Panc1 (cell line): ENCODE data around the gene PUS3.

Experiments used
- POLR2AphosphoS5 ChIP-seq: IDR thresholded peaks from 2 replicates; pipeline ENCODE4 v1.6.1; 2012; ENCODE audit warnings: mild to moderate bottlenecking, low read depth, low read length, moderate library complexity
- REST ChIP-seq, 2 experiments: IDR thresholded peaks; 2 replicates each; pipeline ENCODE4 v1.6.1; 2011 to 2012; ENCODE audit warnings: low read depth in 2 of 2, control low read depth in 1 of 2, low read length in 1 of 2, mild to moderate bottlenecking in 1 of 2, moderate library complexity in 1 of 2; ENCODE audit not compliant: insufficient read depth in 1 of 2
- TF ChIP-seq, protein P1 (sequence below): fragments of 450-650 bp; IDR thresholded peaks from 2 replicates; pipeline ENCODE4 v1.5.1; 2017; ENCODE audit warnings: mild to moderate bottlenecking

GRCh38 chr11:125904678-125905077 is 1.7 kb upstream of the PUS3 start:
- TF ChIP-seq, protein P1, sequence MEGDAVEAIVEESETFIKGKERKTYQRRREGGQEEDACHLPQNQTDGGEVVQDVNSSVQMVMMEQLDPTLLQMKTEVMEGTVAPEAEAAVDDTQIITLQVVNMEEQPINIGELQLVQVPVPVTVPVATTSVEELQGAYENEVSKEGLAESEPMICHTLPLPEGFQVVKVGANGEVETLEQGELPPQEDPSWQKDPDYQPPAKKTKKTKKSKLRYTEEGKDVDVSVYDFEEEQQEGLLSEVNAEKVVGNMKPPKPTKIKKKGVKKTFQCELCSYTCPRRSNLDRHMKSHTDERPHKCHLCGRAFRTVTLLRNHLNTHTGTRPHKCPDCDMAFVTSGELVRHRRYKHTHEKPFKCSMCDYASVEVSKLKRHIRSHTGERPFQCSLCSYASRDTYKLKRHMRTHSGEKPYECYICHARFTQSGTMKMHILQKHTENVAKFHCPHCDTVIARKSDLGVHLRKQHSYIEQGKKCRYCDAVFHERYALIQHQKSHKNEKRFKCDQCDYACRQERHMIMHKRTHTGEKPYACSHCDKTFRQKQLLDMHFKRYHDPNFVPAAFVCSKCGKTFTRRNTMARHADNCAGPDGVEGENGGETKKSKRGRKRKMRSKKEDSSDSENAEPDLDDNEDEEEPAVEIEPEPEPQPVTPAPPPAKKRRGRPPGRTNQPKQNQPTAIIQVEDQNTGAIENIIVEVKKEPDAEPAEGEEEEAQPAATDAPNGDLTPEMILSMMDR, result no peak
- TF ChIP-seq POLR2AphosphoS5, result no peak
- no peak for TF ChIP-seq REST (IDR thresholded peaks at IDR 0.05; ENCODE audit: insufficient read depth in 1 of 2, low read depth in 2 of 2, low read length in 1 of 2)
